GM18499 (cell line): ENCODE data around the gene SLC43A3.

ENCODE experiments used
- ATAC-seq: cut with Tn5 transposase; IDR thresholded peaks from one replicate; pipeline ENCODE4 v1.9.1; 2021; ENCODE audit warnings: moderate number of reproducible peaks; ENCODE audit not compliant: insufficient read depth, unreplicated experiment

The SLC43A3 gene

DNA sequence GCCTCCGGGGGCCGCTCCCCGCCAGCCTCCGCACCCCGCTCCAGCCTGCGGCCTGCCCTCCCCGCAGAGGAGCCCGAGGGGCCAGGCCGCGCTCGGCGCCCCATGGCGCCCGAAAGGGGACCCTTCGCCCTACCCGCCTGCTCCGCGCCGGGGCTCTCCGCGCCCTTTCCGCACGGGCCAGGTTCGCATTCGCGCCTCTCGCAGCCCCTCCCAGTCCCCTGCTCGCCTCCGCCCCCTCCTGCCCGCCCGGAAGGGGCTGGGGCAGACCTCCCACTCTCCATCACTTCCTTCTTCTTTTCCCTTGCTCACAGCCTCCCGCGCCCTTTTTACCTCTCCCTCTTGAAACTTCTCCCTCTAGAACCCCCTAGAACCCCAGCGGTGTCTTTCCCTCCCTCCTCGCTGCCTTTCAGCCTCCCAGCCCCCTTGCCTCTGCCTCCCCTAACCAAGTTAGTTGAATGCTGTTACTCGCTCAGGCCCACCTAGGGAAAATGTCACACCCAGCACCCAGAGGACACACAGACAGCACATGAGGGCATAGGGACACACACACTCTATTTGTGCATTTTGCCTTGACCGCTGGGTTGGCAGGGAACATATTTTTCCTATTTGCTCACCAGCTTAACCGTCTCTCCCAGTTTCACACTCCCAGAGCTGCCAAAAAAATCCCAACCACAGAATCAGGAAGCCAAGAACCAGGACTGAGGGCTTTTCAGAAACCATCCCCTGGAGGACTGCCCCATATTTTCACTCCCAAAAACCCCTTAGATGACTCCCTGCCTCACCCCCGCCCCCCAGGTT lies at the start of gene SLC43A3:
TSS of gene SLC43A3 (minus strand) at position 193 of the 798 bp plus-strand sequence. CDS start 949 bp downstream, outside the sequence.
- ATAC-seq: peak; percentile 34

- no peak for ATAC-seq
Observed at GRCh38 chr11:57476047-57476756, 49.3 kb upstream of the SLC43A3 start.

DNA sequence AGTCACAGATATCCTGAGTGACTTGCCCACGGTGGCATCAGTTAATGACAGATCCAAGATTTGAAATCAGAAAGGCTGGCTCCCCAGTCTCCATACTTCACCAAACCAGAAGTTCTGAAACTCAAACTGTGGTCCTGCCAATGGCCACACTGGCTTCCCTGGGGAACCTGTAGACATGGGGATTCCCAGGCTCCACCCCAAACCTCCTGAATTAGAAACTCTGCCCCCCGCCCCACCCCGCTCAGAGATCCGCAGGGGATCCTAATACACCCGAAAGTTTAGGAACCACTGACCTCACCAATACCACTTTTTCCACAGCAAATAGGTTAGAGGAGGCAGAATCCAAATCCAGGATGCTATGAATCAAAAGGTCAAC lies 48.7 kb upstream of the SLC43A3 start:
- no peak for ATAC-seq

- no peak for ATAC-seq
Observed at GRCh38 chr11:57475191-57475590, 48.3 kb upstream of the SLC43A3 start.

DNA sequence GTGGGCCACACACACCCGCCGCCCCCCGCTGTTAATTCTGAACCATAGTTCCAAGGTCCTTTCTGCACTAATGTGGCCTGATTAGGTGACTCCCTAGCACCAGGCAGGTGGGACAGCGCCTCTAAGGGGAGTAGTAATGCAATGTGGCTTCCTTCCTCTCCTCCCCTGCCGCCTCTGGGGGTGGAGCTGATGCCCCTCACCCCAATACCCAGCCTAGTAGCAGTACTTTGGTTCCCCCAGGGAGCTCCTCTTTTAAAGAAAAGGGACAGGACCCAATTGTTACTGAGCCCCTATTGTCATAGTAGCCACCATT lies 47.8 kb upstream of the SLC43A3 start:
- ATAC-seq: no peak

- ATAC-seq: no peak
Observed at GRCh38 chr11:57474017-57474802, 47.3 kb upstream of the SLC43A3 start.

DNA sequence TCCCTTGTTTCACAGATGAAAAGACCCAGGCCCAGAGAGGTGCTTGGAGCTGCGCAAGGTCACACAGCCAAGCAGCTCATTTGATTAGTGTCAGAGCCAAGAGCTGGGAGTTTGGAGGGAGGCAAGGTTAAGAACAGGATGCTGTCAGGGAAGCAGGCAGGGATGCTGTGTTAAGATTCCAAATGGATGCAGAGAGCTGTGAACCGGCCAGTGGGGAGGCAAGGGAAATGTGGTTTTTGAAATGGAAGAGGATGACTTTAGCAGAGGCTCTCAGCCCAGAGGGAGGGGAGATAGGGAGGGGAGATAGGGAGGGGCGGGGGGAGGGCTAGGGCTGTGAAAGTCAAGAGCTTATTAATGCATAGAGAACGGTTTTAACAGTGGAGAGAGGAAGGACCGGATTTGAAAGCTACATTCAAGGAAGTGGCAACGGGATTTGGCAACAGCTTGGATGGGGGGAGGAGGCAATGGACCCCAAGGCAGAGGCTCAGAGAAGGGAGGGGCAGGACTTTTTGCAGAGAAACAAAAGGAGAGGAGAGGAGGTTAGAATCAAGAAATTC lies 46.4 kb upstream of the SLC43A3 start:
- no peak for ATAC-seq

GRCh38 chr11:57471496-57471895 lies 44.6 kb upstream of the SLC43A3 start:
- no peak for ATAC-seq

GRCh38 chr11:57469268-57469667 lies 42.3 kb upstream of the SLC43A3 start:
- ATAC-seq: no peak

DNA sequence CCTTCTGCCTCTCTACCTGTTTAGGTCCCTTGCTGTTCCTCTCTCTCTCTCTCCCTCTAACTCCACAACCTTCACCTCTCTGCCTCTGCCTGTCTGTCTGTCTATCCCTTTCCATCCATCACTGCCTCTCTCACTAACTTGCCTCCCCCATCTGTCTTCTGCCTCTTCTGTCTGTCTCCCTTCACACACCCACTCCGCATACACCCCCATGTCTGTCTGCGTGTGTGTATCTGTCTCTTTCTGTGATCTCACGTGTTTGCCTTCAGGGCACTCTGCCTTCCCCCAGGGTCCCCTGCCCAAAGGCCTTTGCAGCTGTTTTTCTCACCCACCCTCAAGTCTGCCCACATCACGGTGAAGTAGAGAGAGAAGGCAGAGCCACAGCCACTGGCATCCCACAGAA lies 41.4 kb upstream of the SLC43A3 start:
- ATAC-seq: no peak

DNA sequence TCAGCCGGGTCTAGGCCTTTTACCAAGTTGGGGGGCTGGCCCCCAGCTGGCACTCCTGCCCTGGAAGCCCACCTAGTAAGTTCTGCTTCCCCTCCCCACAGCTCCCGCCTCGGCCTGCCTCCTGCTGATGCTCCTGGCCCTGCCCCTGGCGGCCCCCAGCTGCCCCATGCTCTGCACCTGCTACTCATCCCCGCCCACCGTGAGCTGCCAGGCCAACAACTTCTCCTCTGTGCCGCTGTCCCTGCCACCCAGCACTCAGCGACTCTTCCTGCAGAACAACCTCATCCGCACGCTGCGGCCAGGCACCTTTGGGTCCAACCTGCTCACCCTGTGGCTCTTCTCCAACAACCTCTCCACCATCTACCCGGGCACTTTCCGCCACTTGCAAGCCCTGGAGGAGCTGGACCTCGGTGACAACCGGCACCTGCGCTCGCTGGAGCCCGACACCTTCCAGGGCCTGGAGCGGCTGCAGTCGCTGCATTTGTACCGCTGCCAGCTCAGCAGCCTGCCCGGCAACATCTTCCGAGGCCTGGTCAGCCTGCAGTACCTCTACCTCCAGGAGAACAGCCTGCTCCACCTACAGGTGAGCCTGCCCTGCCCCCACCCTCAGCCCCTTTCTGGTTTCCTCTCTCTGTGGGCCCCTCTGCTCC lies 40.7 kb upstream of the SLC43A3 start:
- no peak for ATAC-seq

- ATAC-seq: no peak
Observed at GRCh38 chr11:57466680-57467079, 39.8 kb upstream of the SLC43A3 start.

DNA sequence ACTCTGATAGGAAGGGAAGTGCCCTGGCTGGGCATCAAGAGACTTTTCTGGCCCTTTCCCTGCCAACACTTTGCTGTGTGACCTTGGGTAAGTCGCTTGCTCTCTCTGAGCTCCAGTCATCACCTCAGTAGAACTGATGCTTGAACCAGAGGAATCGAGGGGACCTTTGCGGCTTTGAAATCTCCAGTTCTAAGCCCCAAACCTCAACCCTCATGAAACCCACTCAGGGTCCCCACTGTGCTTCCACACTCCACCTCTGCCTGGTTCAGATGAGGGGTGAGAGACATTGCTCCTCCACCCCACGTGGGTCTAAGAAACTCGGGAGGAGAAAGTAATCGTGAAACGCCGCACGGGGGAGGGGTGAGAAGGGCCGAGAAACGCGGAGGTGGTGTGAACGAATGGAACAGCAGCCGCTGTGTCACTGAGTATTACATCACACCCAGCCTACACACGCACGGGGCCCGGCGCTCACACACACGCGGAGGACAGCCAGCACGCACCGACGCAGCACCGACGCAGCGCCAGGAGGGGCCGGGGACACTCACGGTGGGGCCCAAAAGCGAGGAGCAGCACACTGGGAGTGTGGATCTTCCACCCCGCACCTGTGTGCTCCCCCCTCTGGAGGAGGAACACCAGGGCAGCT lies 37.7 kb upstream of the SLC43A3 start:
- ATAC-seq: no peak

- no peak for ATAC-seq
Observed at GRCh38 chr11:57463671-57464538, 37.0 kb upstream of the SLC43A3 start.

DNA sequence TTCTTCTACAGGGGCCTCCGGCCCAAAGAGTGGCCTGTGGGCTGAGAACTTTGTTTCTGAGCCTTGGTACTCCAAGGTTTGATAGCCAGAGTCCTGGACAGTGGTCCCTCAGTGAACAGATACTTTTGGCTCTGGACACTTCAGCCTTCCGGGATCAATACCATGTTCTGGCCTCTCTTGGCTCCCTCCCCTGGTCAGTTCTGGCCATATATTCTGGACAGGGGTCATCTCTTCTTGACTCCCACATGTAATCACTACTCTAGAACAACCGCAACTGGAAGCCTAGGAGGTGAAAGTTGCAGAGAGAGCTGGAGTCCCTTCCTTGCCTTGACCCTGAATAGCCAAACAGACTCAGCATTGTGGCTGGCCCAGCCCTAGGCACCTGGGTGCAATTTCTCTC lies 35.7 kb upstream of the SLC43A3 start:
- no peak for ATAC-seq

- ATAC-seq: no peak
Observed at GRCh38 chr11:57461841-57462489, 35.0 kb upstream of the SLC43A3 start.

- ATAC-seq: no peak
Observed at GRCh38 chr11:57460758-57461749, 34.1 kb upstream of the SLC43A3 start.
